Colonic mucosa (tissue), 4 donors: Measurements from ENCODE around the gene ZNF613. TPM values are rescaled to one million over a fixed set of nuclear protein-coding genes. Genes with fewer than 3 reads are reported as not detected.
"Not testable (repeated sequence)": the region's sequence is repeated elsewhere in the genome, so short reads cannot be mapped to it uniquely, and the experiment has no call there.

Experiments
- DNase-seq: peaks from one replicate; pipeline ENCODE4 v3.0.0-alpha.2; 2020
- H3K27ac ChIP-seq: fragments of 200-600 bp; one replicate; pipeline ENCODE4 v1.8.0; 2021
- H3K27me3 ChIP-seq: fragments of 200-600 bp; one replicate; pipeline ENCODE4 v1.8.0; 2021
- H3K36me3 ChIP-seq: fragments of 200-600 bp; one replicate; pipeline ENCODE4 v1.8.0; 2021
- H3K4me1 ChIP-seq: fragments of 200-600 bp; one replicate; pipeline ENCODE4 v1.8.0; 2021; ENCODE audit warnings: mild to moderate bottlenecking
- H3K4me3 ChIP-seq: fragments of 200-600 bp; one replicate; pipeline ENCODE4 v1.8.0; 2021
- H3K9ac ChIP-seq, 2 donors: one replicate each; pipeline ENCODE4 v1.7.0; 2013; ENCODE audit warnings: control low read depth in 2 of 2, low read depth in 2 of 2, low read length in 2 of 2
- H3K9me3 ChIP-seq: fragments of 200-600 bp; one replicate; pipeline ENCODE4 v1.8.0; 2021
- CTCF ChIP-seq: fragments of 200-600 bp; IDR thresholded peaks from one replicate; pipeline ENCODE4 v1.8.0; 2022; ENCODE audit warnings: antibody characterized with exemption, mild to moderate bottlenecking
- intact Hi-C: fragments of 100-400 bp; cut with DNase I; formaldehyde crosslinking; loops from one replicate; pipeline ENCODE4 v1.14.1; 2022
- total RNA-seq, 2 donors: library from RNA; stranded (reverse); fragmentation: NEBNext Ultra II Directional in 1 of 2; extraction: Animal tissue kit (Norgen Biotek cat#: 25700) in 1 of 2; gene quantifications; one replicate each; pipeline ENCODE4 v1.2.1, GENCODE V29; 2021
- donor health status: healthy.
- donor health status: DM: no; HTN: no; CAD: no.
- donor health status: DM: no; HTN: no; CAD: no.

Gene ZNF613
- total RNA-seq, 2 donors from 2014 or later, result 4.2 to 4.4 TPM

GRCh38 chr19:51971624-51972023, 44.4 kb downstream of the ZNF613 start:
- no peak overlapping the region for H3K4me3 ChIP-seq
- no peak for TF ChIP-seq CTCF
- H3K36me3 ChIP-seq, result peaks cover 55% of the 10 kb centered on the region
- H3K27me3 ChIP-seq, result no peaks in the 10 kb centered on the region
- H3K4me1 ChIP-seq, result no peaks in the 10 kb centered on the region
- H3K9ac ChIP-seq, result no peak overlapping the region
- peaks cover 9% of the 10 kb centered on the region for H3K9me3 ChIP-seq
- no peak for DNase-seq
- intact Hi-C loops, result no loop called here
- H3K27ac ChIP-seq, result no peak overlapping the region

- DNase-seq, H3K4me3 ChIP-seq, H3K4me1 ChIP-seq, H3K9me3 ChIP-seq, H3K27me3 ChIP-seq, intact Hi-C loops, H3K27ac ChIP-seq, H3K9ac ChIP-seq: not testable (repeated sequence)
- peaks cover 23% of the 10 kb centered on the region for H3K36me3 ChIP-seq
Measured at GRCh38 chr19:51975787-51976186, 48.5 kb downstream of the ZNF613 start.

- H3K4me3 ChIP-seq, result no peak overlapping the region
- H3K9ac ChIP-seq, result no peak overlapping the region
- peaks cover 17% of the 10 kb centered on the region for H3K36me3 ChIP-seq
- intact Hi-C loops, result no loop called here
- no peaks in the 10 kb centered on the region for H3K27me3 ChIP-seq
- no peak overlapping the region for H3K27ac ChIP-seq
- DNase-seq, result no peak
- no peak for TF ChIP-seq CTCF
- no peaks in the 10 kb centered on the region for H3K4me1 ChIP-seq
- peaks cover 12% of the 10 kb centered on the region for H3K9me3 ChIP-seq
Measured at GRCh38 chr19:51976852-51977251, 49.6 kb downstream of the ZNF613 start.

GRCh38 chr19:51977346-51977745, 50.1 kb downstream of the ZNF613 start:
- Histone ChIP-seq H3K36me3 (peaks cover 17% of the 10 kb centered on the region), H3K9ac (no peak overlapping the region), H3K4me1 (no peaks in the 10 kb centered on the region), H3K27me3 (no peaks in the 10 kb centered on the region), H3K4me3 (no peak overlapping the region), H3K27ac (no peak overlapping the region), H3K9me3 (peaks cover 12% of the 10 kb centered on the region)
- intact Hi-C loops, result no loop called here
- TF ChIP-seq CTCF, result no peak
- DNase-seq, result no peak

- no peak overlapping the region for H3K9ac ChIP-seq
- peaks cover 3% of the 10 kb centered on the region for H3K9me3 ChIP-seq
- H3K36me3 ChIP-seq, result peaks cover 4% of the 10 kb centered on the region
- DNase-seq, result no peak
- no peak overlapping the region for H3K27ac ChIP-seq
- no peaks in the 10 kb centered on the region for H3K27me3 ChIP-seq
- no peak for TF ChIP-seq CTCF
- H3K4me1 ChIP-seq, result no peaks in the 10 kb centered on the region
- intact Hi-C loops, result no loop called here
- H3K4me3 ChIP-seq, result no peak overlapping the region
Measured at GRCh38 chr19:51978882-51979281, 51.6 kb downstream of the ZNF613 start.

- no peak for TF ChIP-seq CTCF
- Histone ChIP-seq H3K4me3 (no peak overlapping the region), H3K27me3 (no peaks in the 10 kb centered on the region), H3K27ac (no peak overlapping the region), H3K9me3 (peaks cover 3% of the 10 kb centered on the region), H3K4me1 (no peaks in the 10 kb centered on the region), H3K9ac (no peak overlapping the region), H3K36me3 (no peaks in the 10 kb centered on the region)
- no peak for DNase-seq
- intact Hi-C loops, result loop anchor here (10.0 kb wide), 1 partner anchor 55 kb away; the partner anchor contains the start of gene ZNF613
Measured at GRCh38 chr19:51980116-51980736, 53.0 kb downstream of the ZNF613 start.

- H3K4me3 ChIP-seq, H3K27ac ChIP-seq, H3K27me3 ChIP-seq, H3K4me1 ChIP-seq, H3K36me3 ChIP-seq, DNase-seq, H3K9ac ChIP-seq, H3K9me3 ChIP-seq: not testable (repeated sequence)
- intact Hi-C loops, result loop anchor here (10.0 kb wide), 1 partner anchor 56 kb away; the partner anchor contains the start of gene ZNF613
Measured at GRCh38 chr19:51980926-51981325, 53.7 kb downstream of the ZNF613 start.
